ENCODE results near the gene ZNF609. TPM values are rescaled to one million over a fixed set of nuclear protein-coding genes. Genes with fewer than 3 reads are reported as not detected.

Gene ZNF609
- total and polyA plus RNA-seq, 2 of the 13 experiments (the other 11 are each of a cell fraction or from before 2014, with no cell fraction given), result 8.9 to 9.9 TPM

DNA sequence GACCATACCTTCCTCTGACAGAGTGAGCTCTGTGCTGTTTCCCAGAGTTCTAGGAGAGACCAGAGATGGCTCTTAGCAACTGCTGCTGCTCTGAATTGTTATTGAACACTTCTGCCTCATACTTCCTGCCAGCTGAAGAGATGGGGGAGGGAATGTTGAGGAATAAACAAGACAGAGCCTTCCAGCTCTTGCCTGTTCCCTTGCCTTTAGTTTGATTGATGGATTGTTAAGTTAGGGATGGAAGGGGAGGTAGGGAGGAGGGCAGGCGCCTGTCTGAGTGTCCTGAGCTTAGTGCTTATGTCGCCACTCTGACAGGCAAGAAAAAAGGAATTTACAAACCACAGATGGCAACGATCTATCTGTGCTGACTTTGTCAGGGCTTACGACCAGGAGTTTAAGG is 42.8 kb downstream of the ZNF609 start (continued):
- TF ChIP-seq, protein P1, sequence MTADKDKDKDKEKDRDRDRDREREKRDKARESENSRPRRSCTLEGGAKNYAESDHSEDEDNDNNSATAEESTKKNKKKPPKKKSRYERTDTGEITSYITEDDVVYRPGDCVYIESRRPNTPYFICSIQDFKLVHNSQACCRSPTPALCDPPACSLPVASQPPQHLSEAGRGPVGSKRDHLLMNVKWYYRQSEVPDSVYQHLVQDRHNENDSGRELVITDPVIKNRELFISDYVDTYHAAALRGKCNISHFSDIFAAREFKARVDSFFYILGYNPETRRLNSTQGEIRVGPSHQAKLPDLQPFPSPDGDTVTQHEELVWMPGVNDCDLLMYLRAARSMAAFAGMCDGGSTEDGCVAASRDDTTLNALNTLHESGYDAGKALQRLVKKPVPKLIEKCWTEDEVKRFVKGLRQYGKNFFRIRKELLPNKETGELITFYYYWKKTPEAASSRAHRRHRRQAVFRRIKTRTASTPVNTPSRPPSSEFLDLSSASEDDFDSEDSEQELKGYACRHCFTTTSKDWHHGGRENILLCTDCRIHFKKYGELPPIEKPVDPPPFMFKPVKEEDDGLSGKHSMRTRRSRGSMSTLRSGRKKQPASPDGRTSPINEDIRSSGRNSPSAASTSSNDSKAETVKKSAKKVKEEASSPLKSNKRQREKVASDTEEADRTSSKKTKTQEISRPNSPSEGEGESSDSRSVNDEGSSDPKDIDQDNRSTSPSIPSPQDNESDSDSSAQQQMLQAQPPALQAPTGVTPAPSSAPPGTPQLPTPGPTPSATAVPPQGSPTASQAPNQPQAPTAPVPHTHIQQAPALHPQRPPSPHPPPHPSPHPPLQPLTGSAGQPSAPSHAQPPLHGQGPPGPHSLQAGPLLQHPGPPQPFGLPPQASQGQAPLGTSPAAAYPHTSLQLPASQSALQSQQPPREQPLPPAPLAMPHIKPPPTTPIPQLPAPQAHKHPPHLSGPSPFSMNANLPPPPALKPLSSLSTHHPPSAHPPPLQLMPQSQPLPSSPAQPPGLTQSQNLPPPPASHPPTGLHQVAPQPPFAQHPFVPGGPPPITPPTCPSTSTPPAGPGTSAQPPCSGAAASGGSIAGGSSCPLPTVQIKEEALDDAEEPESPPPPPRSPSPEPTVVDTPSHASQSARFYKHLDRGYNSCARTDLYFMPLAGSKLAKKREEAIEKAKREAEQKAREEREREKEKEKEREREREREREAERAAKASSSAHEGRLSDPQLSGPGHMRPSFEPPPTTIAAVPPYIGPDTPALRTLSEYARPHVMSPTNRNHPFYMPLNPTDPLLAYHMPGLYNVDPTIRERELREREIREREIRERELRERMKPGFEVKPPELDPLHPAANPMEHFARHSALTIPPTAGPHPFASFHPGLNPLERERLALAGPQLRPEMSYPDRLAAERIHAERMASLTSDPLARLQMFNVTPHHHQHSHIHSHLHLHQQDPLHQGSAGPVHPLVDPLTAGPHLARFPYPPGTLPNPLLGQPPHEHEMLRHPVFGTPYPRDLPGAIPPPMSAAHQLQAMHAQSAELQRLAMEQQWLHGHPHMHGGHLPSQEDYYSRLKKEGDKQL (CRISPR knock-in tag; IDR thresholded peaks at IDR 0.05; ENCODE audit: low read depth), result no peak
- TF ChIP-seq ZBTB25 (CRISPR knock-in tag; IDR thresholded peaks at IDR 0.05) (no peak), ZNF30 (CRISPR knock-in tag; IDR thresholded peaks at IDR 0.05) (no peak)

- TF ChIP-seq ADNP (CRISPR knock-in tag; IDR thresholded peaks at IDR 0.05) (no peak), NR2F1 (CRISPR knock-in tag; IDR thresholded peaks at IDR 0.05) (no peak), ZNF280B (CRISPR knock-in tag; IDR thresholded peaks at IDR 0.05; ENCODE audit: borderline replicate concordance) (no peak), ZNF460 (CRISPR knock-in tag; IDR thresholded peaks at IDR 0.05; ENCODE audit: borderline replicate concordance) (no peak), ZNF7 (CRISPR knock-in tag; IDR thresholded peaks at IDR 0.05) (no peak), TRIM24 (CRISPR knock-in tag; IDR thresholded peaks at IDR 0.05) (no peak), CENPT (CRISPR knock-in tag; IDR thresholded peaks at IDR 0.05; ENCODE audit: low read depth) (no peak)
- CTCF ChIA-PET (ENCODE audit: low intra/inter-chr PET ratio, low total read pairs), result no interaction called here
- Histone ChIP-seq H3K9ac (ENCODE audit: insufficient read depth, low read depth, low read length) (no peak overlapping the region), H2AFZ (ENCODE audit: low read length) (no peak overlapping the region), H3K79me2 (ENCODE audit: insufficient read depth, low read length) (peaks cover 10% of the 10 kb centered on the region), H3K9me3 (ENCODE audit: low read length) (no peaks in the 10 kb centered on the region), H3K4me1 (ENCODE audit: insufficient read depth, low read length) (peaks cover 38% of the 10 kb centered on the region), H3K4me2 (ENCODE audit: low read depth, low read length) (no peak overlapping the region), H4K20me1 (ENCODE audit: insufficient read depth, low read length) (peaks cover 12% of the 10 kb centered on the region), H3K36me3 (replicated peaks in 1 of 2; ENCODE audit: control insufficient read depth in 1 of 2, insufficient read depth in 2 of 2, low read length in 2 of 2) (peaks cover 20 to 38% of the 10 kb centered on the region in 2 experiments), H3K27me3 (ENCODE audit: control insufficient read depth in 1 of 2, insufficient read depth in 2 of 2, low read length in 2 of 2) (no peaks in the 10 kb centered on the region), H3K4me3 (replicated peaks in 1 of 3; ENCODE audit: insufficient read depth in 1 of 3, low read depth in 2 of 3, low read length in 3 of 3) (no peak overlapping the region), H3K27ac (ENCODE audit: extremely low read length, insufficient read depth, low read length) (no peak overlapping the region)
- POLR2A ChIA-PET, result no interaction called here
- no peak for ATAC-seq
- WGBS (ENCODE audit: low lambda C conversion rate), result 82% methylated on average over 1 of the region's 1 CpG
- no peak for DNase-seq (ENCODE audit: low spot score)
- BruUV-seq (replicated peaks), result no TSS peak
- FAIRE-seq, result no peak
- in situ Hi-C loops (cut with HindIII; ENCODE audit: extremely low pct_ligation_motif_present, low pct_unique_long_range_greater_than_20kb) (no loop called here), intact Hi-C loops (cut with micrococcal nuclease; ENCODE audit: unreplicated experiment) (no loop called here)
Observed at GRCh38 chr15:64503640-64504039, 43.3 kb downstream of the ZNF609 start.
